GM12872 (cell line): ENCODE measurements around the gene LRRC58.

Experiments
- CTCF ChIP-seq: IDR thresholded peaks from 3 replicates; pipeline ENCODE4 v1.5.1; 2011; ENCODE audit warnings: low read depth, mild to moderate bottlenecking, low read length, moderate library complexity; ENCODE audit not compliant: insufficient read depth

The LRRC58 gene

GRCh38 chr3:120284747-120285507, 64.2 kb downstream of the LRRC58 start, which contains the start of gene GPR156:
Gene GPR156 (minus strand): TSS chr3:120285222. CDS start chr3:120244098, 41,124 bp downstream.
- TF ChIP-seq CTCF: no peak

DNA sequence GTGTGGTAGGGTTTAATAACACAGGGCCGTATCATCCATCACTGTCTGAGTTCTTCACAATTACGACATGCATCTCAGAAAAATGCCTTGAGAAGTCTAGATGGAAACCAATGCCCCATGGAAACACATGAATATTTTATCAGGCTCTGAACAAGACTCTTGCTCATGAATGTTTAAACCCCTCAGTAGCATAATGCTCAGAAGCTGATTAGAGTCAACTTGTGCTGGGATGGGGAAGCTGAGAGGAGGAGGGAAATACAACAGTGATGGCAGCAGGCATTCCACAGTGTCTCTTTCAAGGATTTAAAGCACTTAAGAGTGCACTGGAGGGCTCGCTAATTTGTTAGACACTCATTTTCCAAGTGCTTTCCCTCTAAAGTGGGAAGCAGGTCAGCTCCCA, 67.9 kb downstream of the LRRC58 start:
- no peak for TF ChIP-seq CTCF

GRCh38 chr3:120280566-120280965, 68.6 kb downstream of the LRRC58 start:
- no peak for TF ChIP-seq CTCF

DNA sequence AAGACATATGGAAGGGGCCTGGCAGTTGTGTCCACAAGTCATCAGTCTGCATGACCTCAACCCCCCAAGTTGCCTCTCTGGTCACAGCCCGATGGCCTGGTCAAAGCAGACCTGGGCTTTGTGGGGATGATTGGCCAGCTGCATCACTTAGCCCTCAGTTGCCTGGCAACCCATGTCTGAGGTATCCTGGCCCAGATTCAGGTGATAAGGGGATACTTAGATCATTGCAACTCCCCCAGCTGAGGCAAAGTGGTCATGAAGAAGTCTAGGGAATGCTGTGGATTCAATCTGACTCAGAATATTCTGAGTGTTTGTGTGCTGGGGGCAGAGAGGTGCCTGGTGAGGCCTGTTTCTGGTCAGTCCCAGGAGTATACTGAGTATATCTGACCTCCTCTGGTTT, 69.1 kb downstream of the LRRC58 start:
- TF ChIP-seq CTCF: no peak

- no peak for TF ChIP-seq CTCF
These were observed 72.4 kb downstream of the LRRC58 start for GRCh38 chr3:120276767-120277166.

DNA sequence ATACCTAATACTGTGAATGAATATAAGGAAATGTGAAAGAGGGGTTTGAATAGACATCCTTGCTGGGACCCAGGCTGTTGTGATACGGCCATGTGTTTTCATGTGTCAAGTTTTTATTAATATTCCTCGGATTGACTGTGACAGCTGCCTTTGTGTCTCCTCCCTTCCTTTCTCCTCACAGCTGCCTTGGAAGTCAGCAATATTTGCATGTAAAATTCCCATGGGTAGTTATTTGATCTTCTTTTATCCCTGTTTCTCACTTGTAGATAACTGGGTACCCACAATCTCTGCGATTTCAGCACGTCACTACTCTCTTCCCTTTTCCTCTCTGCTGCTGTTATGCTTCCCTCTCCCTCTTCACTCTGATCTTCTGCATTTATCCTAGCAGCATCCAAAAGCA, 73.5 kb downstream of the LRRC58 start:
- no peak for TF ChIP-seq CTCF

- no peak for TF ChIP-seq CTCF
These were observed 74.4 kb downstream of the LRRC58 start for GRCh38 chr3:120274739-120275167.
